Keratinocyte (primary cell): ENCODE results near the gene MAP3K1.

ENCODE experiments used
- EZH2 ChIP-seq: IDR thresholded peaks from one replicate; pipeline ENCODE4 v1.6.1; 2012; ENCODE audit warnings: inconsistent platforms, mild to moderate bottlenecking, low read length, moderate library complexity
- TF ChIP-seq, protein P1 (sequence below), 3 experiments: IDR thresholded peaks in 1 of 3; conservative IDR thresholded peaks in 1 of 3; optimal IDR thresholded peaks in 1 of 3; 2 replicates in 2 of 3; 3 replicates in 1 of 3; pipeline versions ENCODE3 to v1.5.1; 2011; ENCODE audit warnings: low read length in 3 of 3, mild to moderate bottlenecking in 3 of 3, moderate library complexity in 2 of 3, control low read depth in 1 of 3, inconsistent platforms in 1 of 3; ENCODE audit not compliant: insufficient read depth in 2 of 3; ENCODE audit errors: extremely low read depth in 1 of 3

GRCh38 chr5:56854920-56855319, 39.6 kb downstream of the MAP3K1 start:
- TF ChIP-seq, protein P1, sequence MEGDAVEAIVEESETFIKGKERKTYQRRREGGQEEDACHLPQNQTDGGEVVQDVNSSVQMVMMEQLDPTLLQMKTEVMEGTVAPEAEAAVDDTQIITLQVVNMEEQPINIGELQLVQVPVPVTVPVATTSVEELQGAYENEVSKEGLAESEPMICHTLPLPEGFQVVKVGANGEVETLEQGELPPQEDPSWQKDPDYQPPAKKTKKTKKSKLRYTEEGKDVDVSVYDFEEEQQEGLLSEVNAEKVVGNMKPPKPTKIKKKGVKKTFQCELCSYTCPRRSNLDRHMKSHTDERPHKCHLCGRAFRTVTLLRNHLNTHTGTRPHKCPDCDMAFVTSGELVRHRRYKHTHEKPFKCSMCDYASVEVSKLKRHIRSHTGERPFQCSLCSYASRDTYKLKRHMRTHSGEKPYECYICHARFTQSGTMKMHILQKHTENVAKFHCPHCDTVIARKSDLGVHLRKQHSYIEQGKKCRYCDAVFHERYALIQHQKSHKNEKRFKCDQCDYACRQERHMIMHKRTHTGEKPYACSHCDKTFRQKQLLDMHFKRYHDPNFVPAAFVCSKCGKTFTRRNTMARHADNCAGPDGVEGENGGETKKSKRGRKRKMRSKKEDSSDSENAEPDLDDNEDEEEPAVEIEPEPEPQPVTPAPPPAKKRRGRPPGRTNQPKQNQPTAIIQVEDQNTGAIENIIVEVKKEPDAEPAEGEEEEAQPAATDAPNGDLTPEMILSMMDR (optimal IDR thresholded peaks at IDR 0.05 in 1 of 3, IDR thresholded peaks at IDR 0.05 in 1 of 3, conservative IDR thresholded peaks at IDR 0.05 in 1 of 3; ENCODE audit: extremely low read depth in 1 of 3, insufficient read depth in 2 of 3, low read length in 3 of 3): no peak
- TF ChIP-seq EZH2: no peak
